ENCODE results near the gene ASTN2.

The ASTN2 gene

DNA sequence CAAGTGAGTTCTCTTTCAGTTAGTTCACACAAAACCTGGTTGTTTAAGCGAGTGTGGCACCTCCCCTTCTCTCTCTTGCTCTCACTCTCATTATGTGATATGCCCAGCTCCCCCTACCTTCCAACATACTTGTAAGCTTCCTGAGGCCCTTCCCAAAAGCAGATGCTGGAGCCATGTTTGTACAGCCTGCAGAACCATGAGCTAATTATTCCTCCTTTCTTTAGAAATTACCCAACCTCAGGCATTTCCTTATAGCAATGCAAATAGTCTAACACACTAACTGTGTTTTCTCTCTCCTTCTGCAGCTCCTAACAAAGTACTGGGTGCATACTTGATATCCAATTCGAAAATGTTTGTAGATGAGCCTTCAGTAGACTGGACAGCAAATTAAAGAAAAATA is 665.1 kb downstream of the ASTN2 start:
- TF ChIP-seq, protein P1, sequence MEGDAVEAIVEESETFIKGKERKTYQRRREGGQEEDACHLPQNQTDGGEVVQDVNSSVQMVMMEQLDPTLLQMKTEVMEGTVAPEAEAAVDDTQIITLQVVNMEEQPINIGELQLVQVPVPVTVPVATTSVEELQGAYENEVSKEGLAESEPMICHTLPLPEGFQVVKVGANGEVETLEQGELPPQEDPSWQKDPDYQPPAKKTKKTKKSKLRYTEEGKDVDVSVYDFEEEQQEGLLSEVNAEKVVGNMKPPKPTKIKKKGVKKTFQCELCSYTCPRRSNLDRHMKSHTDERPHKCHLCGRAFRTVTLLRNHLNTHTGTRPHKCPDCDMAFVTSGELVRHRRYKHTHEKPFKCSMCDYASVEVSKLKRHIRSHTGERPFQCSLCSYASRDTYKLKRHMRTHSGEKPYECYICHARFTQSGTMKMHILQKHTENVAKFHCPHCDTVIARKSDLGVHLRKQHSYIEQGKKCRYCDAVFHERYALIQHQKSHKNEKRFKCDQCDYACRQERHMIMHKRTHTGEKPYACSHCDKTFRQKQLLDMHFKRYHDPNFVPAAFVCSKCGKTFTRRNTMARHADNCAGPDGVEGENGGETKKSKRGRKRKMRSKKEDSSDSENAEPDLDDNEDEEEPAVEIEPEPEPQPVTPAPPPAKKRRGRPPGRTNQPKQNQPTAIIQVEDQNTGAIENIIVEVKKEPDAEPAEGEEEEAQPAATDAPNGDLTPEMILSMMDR (IDR thresholded peaks at IDR 0.05; ENCODE audit: low read depth, low read length), result no peak
- Histone ChIP-seq H3K27me3 (ENCODE audit: insufficient read depth, low read depth, severe bottlenecking) (no peaks in the 10 kb centered on the region), H3K4me3 (ENCODE audit: low read depth, low read length) (no peak overlapping the region), H3K27ac (no peak overlapping the region), H3K36me3 (no peaks in the 10 kb centered on the region; the same call in 1 of the 2 replicates), H3K9me3 (ENCODE audit: severe bottlenecking) (no peaks in the 10 kb centered on the region)
- no peak for DNase-seq

DNA sequence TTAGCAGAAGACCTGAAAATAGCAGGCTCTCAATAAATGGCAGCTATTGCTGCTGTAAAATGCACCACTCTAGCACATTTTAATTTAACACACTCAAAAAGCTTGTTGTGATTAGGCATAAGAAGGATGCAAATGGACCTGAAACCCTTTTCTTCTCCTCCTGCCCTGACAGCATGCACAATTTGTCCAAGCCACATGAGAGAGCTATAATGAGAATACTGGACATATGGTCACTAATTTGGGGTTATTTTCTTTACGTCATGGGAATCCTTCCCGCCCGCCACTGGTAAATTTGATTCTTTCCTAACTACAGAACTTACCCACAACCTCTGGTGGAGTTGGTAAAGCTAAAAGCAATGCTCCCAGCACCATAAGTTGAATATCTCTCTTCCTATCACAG is 665.7 kb downstream of the ASTN2 start:
- no peak overlapping the region for H3K27ac ChIP-seq
- TF ChIP-seq, protein P1 (IDR thresholded peaks at IDR 0.05; ENCODE audit: low read depth, low read length), result no peak
- H3K9me3 ChIP-seq (ENCODE audit: severe bottlenecking), result no peaks in the 10 kb centered on the region
- no peaks in the 10 kb centered on the region for H3K27me3 ChIP-seq (ENCODE audit: insufficient read depth, low read depth, severe bottlenecking)
- DNase-seq, result no peak
- H3K36me3 ChIP-seq, result no peaks in the 10 kb centered on the region
- H3K4me3 ChIP-seq (ENCODE audit: low read depth, low read length), result no peak overlapping the region

DNA sequence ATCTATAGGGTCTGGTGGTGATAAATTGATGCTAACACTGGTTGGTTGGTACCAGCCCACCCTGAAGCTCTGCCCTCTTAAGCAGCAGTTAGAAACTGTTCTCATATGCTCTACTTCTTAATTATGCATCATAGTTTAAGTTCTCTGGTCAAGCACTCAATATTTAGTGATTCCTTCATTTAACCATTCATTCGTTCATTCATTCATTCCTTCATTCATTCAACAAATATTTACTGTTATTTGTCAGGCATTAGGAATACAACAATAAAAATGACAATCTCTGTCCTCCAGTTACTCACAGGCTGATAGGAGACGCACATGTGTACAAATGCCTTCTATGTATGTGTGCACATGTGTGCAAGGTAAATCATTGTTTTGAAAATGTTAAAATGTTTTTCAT is 673.1 kb downstream of the ASTN2 start:
- H3K9me3 ChIP-seq (ENCODE audit: severe bottlenecking), result no peaks in the 10 kb centered on the region
- no peaks in the 10 kb centered on the region for H3K27me3 ChIP-seq (ENCODE audit: insufficient read depth, low read depth, severe bottlenecking)
- H3K4me3 ChIP-seq (ENCODE audit: low read depth, low read length), result no peak overlapping the region
- no peak for DNase-seq
- no peak overlapping the region for H3K27ac ChIP-seq
- H3K36me3 ChIP-seq, result no peaks in the 10 kb centered on the region
- TF ChIP-seq, protein P1 (IDR thresholded peaks at IDR 0.05; ENCODE audit: low read depth, low read length), result no peak

DNA sequence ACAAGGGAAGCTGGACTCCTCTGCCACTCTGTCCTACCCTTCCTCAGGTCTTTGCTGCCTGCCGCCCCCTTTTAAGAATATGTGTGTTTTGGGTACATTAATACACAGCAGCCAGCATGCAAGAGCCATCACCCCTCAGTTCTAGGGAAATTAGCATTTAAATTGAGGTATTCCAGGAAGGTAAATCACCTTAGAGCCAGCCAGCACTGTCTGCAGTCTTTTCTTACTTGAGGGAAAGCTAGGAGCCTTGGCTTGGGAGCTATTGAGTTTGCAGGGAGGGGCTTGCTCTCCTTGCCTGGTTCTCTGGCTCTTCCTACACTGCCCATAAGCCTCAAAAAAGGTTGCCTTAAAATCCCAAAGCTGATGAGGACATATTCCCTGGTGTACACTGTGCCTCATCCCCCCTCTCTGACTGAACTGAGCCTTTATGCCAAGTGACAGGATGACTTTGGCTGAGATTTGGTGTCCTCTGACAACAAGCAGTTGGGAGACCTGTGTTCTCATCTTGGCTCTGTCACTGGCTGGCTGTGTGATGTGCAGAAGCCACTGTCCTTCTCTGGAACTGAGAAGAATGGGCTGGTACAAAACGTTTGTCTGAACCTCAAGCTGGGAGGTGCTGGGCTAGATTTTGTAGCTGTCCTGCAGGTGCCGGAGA is 673.6 kb downstream of the ASTN2 start:
- Histone ChIP-seq H3K27ac (no peak overlapping the region), H3K4me3 (ENCODE audit: low read depth, low read length) (no peak overlapping the region), H3K27me3 (ENCODE audit: insufficient read depth, low read depth, severe bottlenecking) (no peaks in the 10 kb centered on the region), H3K9me3 (ENCODE audit: severe bottlenecking) (no peaks in the 10 kb centered on the region), H3K36me3 (no peaks in the 10 kb centered on the region)
- no peak for DNase-seq
- TF ChIP-seq, protein P1 (IDR thresholded peaks at IDR 0.05; ENCODE audit: low read depth, low read length), result no peak

DNA sequence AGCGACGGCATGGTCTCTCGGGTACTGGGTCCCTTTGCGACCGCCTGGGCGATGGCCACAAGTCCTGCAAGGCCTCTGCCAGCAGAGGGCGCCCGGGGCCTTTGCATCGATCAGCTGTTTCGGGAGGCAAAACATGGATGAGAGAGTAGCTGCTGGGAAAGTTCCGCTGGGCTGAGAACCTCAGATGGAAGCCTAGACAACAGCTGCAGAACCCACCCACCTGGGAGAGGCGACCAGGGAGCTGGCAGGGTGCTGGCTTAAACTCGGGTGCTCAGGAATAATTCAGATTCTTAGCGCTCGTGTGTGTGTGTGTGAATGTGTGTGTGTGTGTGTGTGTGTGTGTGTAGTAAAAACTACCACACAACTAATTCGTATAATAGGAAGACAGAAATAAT is 677.7 kb downstream of the ASTN2 start:
- H3K27ac ChIP-seq, result no peak overlapping the region
- TF ChIP-seq, protein P1 (IDR thresholded peaks at IDR 0.05; ENCODE audit: low read depth, low read length), result peak; percentile 100
- no peaks in the 10 kb centered on the region for H3K9me3 ChIP-seq (ENCODE audit: severe bottlenecking)
- H3K4me3 ChIP-seq (ENCODE audit: low read depth, low read length), result no peak overlapping the region
- no peaks in the 10 kb centered on the region for H3K36me3 ChIP-seq
- DNase-seq, result peak; percentile 95
- no peaks in the 10 kb centered on the region for H3K27me3 ChIP-seq (ENCODE audit: insufficient read depth, low read depth, severe bottlenecking)
